CD4-positive, alpha-beta T cell treated with Interleukin-21 for 1 hour (primary cell): ENCODE measurements around the gene MYH14.

ENCODE experiments used
- DNase-seq: peaks from one replicate; pipeline ENCODE4 v3.0.0-alpha.2; 2020

The MYH14 gene

DNA sequence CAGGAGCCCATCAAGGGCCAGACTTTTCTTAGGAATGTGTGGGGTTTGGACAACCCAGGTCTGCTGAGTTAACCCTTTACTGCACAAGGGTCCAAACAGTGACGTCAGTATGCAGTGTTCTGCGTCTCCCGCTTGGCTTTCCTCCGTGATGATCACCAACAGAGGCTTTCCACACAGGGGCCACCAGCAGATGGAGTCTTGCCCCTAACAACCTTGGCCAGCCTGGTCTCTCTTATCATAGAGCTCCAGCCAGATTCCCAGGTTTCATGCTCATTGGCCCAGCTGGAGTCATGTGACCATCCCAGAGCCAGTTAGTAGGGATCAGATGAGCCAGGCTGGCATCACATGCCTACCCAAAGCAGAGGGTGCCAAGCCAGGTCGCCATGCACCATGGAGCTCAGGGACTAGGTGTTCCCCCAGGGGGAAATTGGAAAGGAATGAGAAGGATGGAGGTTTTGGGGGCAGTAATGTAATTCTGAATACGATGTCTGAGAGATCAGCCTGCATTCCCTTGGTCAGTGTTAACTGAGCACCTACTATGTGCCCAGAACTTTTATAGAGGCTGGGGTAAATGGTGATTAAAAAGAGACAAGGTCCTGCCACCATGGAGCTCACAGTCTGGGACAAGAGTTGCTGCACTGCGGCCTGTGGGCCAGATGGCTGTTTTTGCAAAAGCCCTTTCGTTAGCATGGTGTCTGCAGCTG, 61.2 kb downstream of the MYH14 start:
- no peak for DNase-seq

DNA sequence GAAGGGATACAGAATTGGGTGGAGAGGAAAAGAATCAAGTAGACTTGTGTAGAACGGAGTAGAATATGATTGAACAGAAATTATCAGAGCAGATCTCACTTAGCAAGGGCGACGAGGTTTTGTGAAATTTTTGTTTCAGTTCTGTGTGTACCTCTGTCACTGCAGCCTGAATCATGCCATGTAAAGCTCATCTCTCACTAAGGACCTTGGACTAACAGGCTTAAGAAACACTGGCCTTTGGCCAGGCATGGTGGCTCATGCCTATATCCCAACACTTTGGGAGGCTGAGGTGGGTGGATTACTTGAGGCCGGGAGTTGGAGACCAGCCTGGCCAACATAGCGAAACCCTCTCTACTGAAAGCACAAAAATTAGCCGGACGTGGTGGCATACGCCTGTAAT, 62.6 kb downstream of the MYH14 start:
- DNase-seq: no peak

- DNase-seq: peak; percentile 15
These were observed 63.5 kb downstream of the MYH14 start for GRCh38 chr19:50266896-50267295.

- no peak for DNase-seq
These were observed 64.6 kb downstream of the MYH14 start for GRCh38 chr19:50268041-50268440.

DNA sequence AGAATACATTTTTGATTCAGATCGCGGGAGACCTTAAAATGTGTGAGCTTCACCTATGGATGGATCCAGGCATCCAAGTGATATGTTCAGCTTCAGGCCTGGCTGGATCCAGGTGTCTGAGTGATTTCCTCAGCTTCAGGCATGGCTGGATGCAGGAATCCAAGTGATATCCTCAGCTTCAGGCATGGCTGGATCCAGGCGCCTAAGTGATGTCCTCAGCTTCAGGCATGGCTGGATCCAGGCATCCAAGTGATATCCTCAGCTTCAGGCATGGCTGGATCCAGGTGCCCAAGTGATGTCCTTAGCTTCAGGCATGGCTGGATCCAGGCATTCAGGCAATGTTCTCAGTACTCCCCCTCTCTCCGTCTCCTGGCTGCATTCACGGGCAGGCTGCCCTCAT, 65.1 kb downstream of the MYH14 start:
- DNase-seq: no peak

GRCh38 chr19:50269653-50270052, 66.2 kb downstream of the MYH14 start:
- no peak for DNase-seq

DNA sequence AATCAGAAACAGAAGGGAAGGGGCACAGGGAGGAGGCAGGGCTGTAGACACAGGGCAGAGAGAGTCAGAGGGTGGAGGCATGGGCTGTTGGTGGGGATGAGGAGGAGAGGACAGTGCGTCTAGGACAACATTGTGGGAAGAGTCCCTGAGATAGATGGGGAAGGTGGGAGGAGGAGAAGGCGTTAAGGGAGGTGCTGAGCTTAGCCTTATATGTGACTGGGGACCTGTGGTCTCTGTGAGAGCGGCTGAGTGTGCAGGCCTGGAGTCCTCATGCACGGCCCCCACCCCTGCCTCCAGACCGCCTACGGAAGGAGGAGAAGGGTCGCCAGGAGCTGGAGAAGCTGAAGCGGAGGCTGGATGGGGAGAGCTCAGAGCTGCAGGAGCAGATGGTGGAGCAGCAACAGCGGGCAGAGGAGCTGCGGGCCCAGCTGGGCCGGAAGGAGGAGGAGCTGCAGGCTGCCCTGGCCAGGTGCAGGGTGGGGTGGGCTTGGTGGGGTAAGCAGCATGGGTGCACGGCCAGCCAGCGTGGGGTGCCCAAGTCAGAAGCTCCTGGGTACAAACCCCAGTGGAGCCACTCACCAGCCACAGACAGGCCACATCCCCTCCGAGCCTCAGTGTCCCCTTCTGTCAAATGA, 69.0 kb downstream of the MYH14 start:
- no peak for DNase-seq

DNA sequence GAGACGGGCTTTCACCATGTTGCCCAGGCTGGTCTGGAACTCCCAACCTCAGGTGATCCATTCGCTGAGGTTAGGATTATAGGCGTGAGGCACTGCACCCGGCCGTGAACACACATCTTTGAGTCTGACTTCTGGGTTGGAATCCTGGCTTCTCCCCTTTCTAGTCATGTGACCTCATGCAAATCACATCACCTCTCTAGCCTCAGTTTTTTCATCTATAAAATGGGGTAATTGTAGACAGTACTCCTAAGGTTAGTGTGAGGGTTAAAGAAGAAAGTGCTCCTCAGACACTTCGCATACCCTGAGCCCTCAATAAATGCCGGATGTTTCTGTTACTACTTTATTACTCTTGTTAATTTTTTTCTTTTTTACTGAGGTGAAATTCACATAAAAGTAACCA, 70.4 kb downstream of the MYH14 start:
- no peak for DNase-seq

DNA sequence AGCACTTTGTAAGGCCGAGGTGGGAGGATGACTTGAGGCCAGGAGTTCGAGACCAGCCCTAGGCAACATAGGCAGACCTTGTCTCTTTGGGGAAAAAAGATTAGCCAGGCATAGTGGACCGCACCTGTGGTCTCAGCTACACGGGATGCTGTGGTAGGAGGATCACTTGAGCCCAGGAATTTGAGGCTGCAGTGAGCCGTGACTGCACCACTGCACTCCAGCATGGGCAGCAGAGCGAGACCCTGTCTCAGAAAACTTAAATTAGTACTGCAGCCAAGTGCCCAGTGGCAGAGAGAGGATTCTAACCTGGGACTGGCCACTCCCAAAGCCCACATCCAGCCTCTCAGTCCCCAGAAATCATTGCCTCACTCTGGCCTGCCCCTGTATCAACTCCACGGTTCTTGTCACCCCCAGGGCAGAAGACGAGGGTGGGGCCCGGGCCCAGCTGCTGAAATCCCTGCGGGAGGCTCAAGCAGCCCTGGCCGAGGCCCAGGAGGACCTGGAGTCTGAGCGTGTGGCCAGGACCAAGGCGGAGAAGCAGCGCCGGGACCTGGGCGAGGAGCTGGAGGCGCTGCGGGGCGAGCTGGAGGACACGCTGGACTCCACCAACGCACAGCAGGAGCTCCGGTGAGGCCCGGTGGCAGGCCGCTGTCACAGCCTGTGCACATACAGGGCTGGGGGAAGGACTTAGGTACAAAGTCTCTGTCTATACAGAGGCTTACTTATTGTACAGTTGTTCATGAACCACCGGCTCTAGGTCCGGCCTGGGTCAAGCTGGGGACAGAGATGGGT, 72.4 kb downstream of the MYH14 start:
- no peak for DNase-seq

DNA sequence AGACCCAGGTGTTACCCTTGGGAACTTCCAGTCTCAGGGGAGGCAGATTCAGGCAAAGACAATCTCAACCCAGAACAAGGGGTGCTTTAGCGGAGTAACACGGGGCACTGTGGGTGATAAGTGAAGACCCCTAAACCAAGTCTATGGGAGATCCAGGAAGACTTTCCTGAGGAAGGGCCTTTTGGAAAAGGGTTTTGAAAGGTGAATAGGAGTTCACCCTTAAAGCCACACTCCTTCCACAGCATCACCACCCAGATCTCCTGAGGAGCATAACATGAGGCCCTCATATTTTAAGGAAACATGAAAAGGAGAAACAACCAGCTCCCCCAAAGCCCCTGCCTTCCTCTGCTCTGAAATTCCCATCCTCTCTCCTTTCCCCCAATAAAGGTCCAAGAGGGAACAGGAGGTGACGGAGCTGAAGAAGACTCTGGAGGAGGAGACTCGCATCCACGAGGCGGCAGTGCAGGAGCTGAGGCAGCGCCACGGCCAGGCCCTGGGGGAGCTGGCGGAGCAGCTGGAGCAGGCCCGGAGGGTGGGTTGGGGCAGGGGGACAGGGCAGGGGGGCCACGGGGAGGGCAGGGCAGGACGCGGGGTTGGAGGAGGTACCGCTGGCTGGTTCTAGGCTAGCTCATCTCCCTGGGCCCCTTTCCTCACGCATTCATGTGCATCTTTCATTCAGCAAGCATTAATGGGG, 73.1 kb downstream of the MYH14 start:
- no peak for DNase-seq

DNA sequence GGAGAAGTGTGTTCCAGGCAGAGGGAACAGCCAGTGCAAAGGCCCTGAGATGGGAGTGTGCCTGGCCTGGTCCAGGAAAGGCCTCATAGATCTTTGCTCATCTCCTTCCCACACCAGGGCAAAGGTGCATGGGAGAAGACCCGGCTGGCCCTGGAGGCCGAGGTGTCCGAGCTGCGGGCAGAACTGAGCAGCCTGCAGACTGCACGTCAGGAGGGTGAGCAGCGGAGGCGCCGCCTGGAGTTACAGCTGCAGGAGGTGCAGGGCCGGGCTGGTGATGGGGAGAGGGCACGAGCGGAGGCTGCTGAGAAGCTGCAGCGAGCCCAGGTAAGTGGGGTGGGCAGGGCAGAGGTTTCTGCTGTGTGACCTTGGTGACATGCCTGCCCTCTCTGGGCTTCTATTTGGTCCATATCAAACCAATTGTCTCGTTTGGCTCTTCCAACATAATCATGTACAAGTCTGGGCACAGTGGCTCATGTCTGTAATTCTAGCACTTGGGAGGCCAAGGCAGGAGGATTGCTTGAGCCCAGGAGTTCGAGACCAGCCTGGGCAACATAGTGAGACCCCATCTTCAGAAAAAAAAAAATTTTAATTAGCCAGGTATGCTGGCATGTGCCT, 74.7 kb downstream of the MYH14 start:
- DNase-seq: no peak

GRCh38 chr19:50280074-50280473, 76.7 kb downstream of the MYH14 start:
- DNase-seq: no peak

GRCh38 chr19:50280983-50281382, 77.6 kb downstream of the MYH14 start:
- no peak for DNase-seq

DNA sequence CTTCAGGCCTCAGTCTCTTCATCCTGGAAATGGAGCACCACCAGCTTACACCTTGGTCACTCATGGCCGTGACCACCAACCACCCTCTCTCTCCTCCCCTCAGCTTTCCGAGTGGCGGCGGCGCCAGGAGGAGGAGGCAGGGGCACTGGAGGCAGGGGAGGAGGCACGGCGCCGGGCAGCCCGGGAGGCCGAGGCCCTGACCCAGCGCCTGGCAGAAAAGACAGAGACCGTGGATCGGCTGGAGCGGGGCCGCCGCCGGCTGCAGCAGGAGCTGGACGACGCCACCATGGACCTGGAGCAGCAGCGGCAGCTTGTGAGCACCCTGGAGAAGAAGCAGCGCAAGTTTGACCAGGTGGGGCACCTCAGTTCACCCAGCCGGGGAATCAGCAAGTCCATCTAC, 78.1 kb downstream of the MYH14 start:
- DNase-seq: no peak

- DNase-seq: no peak
These were observed 82.4 kb downstream of the MYH14 start for GRCh38 chr19:50285833-50286232.

GRCh38 chr19:50286443-50286842, 83.0 kb downstream of the MYH14 start:
- DNase-seq: no peak

GRCh38 chr19:50287331-50287730, 83.9 kb downstream of the MYH14 start:
- no peak for DNase-seq

GRCh38 chr19:50288954-50289353, 85.5 kb downstream of the MYH14 start:
- no peak for DNase-seq

- no peak for DNase-seq
These were observed 86.6 kb downstream of the MYH14 start for GRCh38 chr19:50290011-50290410.

DNA sequence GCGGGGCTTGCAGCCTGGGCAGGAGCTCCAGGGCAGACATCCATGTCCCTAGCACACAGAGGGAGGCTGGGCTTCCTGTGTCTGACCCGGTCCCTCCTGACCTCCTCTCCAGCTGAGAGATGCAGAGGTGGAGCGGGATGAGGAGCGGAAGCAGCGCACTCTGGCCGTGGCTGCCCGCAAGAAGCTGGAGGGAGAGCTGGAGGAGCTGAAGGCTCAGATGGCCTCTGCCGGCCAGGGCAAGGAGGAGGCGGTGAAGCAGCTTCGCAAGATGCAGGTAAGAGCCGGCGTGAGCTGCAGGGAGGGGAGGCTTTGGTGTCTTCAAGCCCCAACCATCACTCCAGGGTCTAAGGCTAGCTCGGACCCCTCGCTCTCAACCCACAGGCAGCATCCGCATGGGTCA, 87.4 kb downstream of the MYH14 start:
- no peak for DNase-seq

GRCh38 chr19:50292216-50292827, 88.9 kb downstream of the MYH14 start:
- no peak for DNase-seq

GRCh38 chr19:50293263-50294004, 90.0 kb downstream of the MYH14 start:
- no peak for DNase-seq
